Mucosa of rectum (tissue), 2 donors: ENCODE data around the gene LRMDA.
A peak's percentile ranks its signal among the peaks of the same experiment; 100 is the strongest.

Experiments used
- H3K27ac ChIP-seq, 2 donors: one replicate each; pipeline ENCODE4 v1.7.0; 2013; ENCODE audit warnings: inconsistent platforms in 2 of 2, low read depth in 2 of 2, low read length in 2 of 2
- H3K27me3 ChIP-seq, 2 donors: one replicate each; pipeline ENCODE4 v1.7.0; 2013; ENCODE audit warnings: low read length in 2 of 2; ENCODE audit not compliant: control insufficient read depth in 2 of 2, insufficient read depth in 2 of 2
- H3K36me3 ChIP-seq, 2 donors: one replicate each; pipeline ENCODE4 v1.7.0; 2013; ENCODE audit warnings: low read length in 2 of 2; ENCODE audit not compliant: control insufficient read depth in 2 of 2, insufficient read depth in 2 of 2
- H3K4me1 ChIP-seq, 2 donors: one replicate each; pipeline ENCODE4 v1.7.0; 2013; ENCODE audit warnings: low read length in 2 of 2, mild to moderate bottlenecking in 1 of 2; ENCODE audit not compliant: control insufficient read depth in 2 of 2, insufficient read depth in 2 of 2
- H3K4me3 ChIP-seq, 2 donors: one replicate each; pipeline ENCODE4 v1.7.0; 2013; ENCODE audit warnings: low read length in 2 of 2
- H3K9ac ChIP-seq, 2 donors: one replicate each; pipeline ENCODE4 v1.7.0; 2013; ENCODE audit warnings: low read length in 2 of 2, low read depth in 1 of 2, mild to moderate bottlenecking in 1 of 2
- H3K9me3 ChIP-seq, 2 donors: one replicate each; pipeline ENCODE4 v1.7.0; 2013; ENCODE audit warnings: low read length in 2 of 2; ENCODE audit not compliant: control insufficient read depth in 2 of 2
- donor health status: healthy.
- donor health status: Normal muscosa, but diverticular disease.

The LRMDA gene

GRCh38 chr10:75663947-75664664 lies 232.7 kb downstream of the LRMDA start:
- H3K9ac ChIP-seq = no peak overlapping the region
- H3K36me3 ChIP-seq = no peaks in the 10 kb centered on the region
- no peaks in the 10 kb centered on the region for H3K4me1 ChIP-seq
- no peaks in the 10 kb centered on the region for H3K9me3 ChIP-seq
- H3K27ac ChIP-seq = peak overlapping the region in 1 of 2 donors; percentile 50
- no peaks in the 10 kb centered on the region for H3K27me3 ChIP-seq
- H3K4me3 ChIP-seq = no peak overlapping the region

- Histone ChIP-seq H3K27me3 (no peaks in the 10 kb centered on the region), H3K36me3 (no peaks in the 10 kb centered on the region), H3K4me3 (no peak overlapping the region), H3K9ac (no peak overlapping the region), H3K27ac (no peak overlapping the region), H3K9me3 (no peaks in the 10 kb centered on the region), H3K4me1 (no peaks in the 10 kb centered on the region)
Measured at GRCh38 chr10:75664968-75665367, 233.5 kb downstream of the LRMDA start.

GRCh38 chr10:75665707-75666106 lies 234.3 kb downstream of the LRMDA start:
- no peaks in the 10 kb centered on the region for H3K36me3 ChIP-seq
- H3K9ac ChIP-seq = no peak overlapping the region
- no peaks in the 10 kb centered on the region for H3K27me3 ChIP-seq
- no peaks in the 10 kb centered on the region for H3K4me1 ChIP-seq
- no peak overlapping the region for H3K4me3 ChIP-seq
- no peak overlapping the region for H3K27ac ChIP-seq
- no peaks in the 10 kb centered on the region for H3K9me3 ChIP-seq

GRCh38 chr10:75672111-75672671 lies 240.8 kb downstream of the LRMDA start:
- Histone ChIP-seq H3K36me3 (no peaks in the 10 kb centered on the region), H3K4me3 (no peak overlapping the region), H3K9me3 (no peaks in the 10 kb centered on the region), H3K27me3 (no peaks in the 10 kb centered on the region), H3K4me1 (no peaks in the 10 kb centered on the region), H3K27ac (no peak overlapping the region), H3K9ac (no peak overlapping the region)

- Histone ChIP-seq H3K27ac (no peak overlapping the region), H3K27me3 (no peaks in the 10 kb centered on the region), H3K4me3 (no peak overlapping the region), H3K4me1 (no peaks in the 10 kb centered on the region), H3K9me3 (no peaks in the 10 kb centered on the region), H3K9ac (no peak overlapping the region), H3K36me3 (no peaks in the 10 kb centered on the region)
Measured at GRCh38 chr10:75672842-75673241, 241.4 kb downstream of the LRMDA start.

- Histone ChIP-seq H3K36me3 (no peaks in the 10 kb centered on the region), H3K4me1 (no peaks in the 10 kb centered on the region), H3K9me3 (no peaks in the 10 kb centered on the region), H3K27me3 (no peaks in the 10 kb centered on the region), H3K9ac (no peak overlapping the region), H3K27ac (no peak overlapping the region), H3K4me3 (no peak overlapping the region)
Measured at GRCh38 chr10:75677541-75677940, 246.1 kb downstream of the LRMDA start.

GRCh38 chr10:75678527-75678926 lies 247.1 kb downstream of the LRMDA start:
- Histone ChIP-seq H3K36me3 (no peaks in the 10 kb centered on the region), H3K27ac (no peak overlapping the region), H3K9ac (no peak overlapping the region), H3K4me3 (no peak overlapping the region), H3K4me1 (no peaks in the 10 kb centered on the region), H3K9me3 (no peaks in the 10 kb centered on the region), H3K27me3 (no peaks in the 10 kb centered on the region)

- no peaks in the 10 kb centered on the region for H3K9me3 ChIP-seq
- H3K9ac ChIP-seq = no peak overlapping the region
- H3K27me3 ChIP-seq = no peaks in the 10 kb centered on the region
- H3K27ac ChIP-seq = no peak overlapping the region
- H3K4me1 ChIP-seq = no peaks in the 10 kb centered on the region
- H3K36me3 ChIP-seq = no peaks in the 10 kb centered on the region
- no peak overlapping the region for H3K4me3 ChIP-seq
Measured at GRCh38 chr10:75679536-75679935, 248.1 kb downstream of the LRMDA start.

GRCh38 chr10:75681334-75681733 lies 249.9 kb downstream of the LRMDA start:
- Histone ChIP-seq H3K4me3 (no peak overlapping the region), H3K27me3 (no peaks in the 10 kb centered on the region), H3K36me3 (no peaks in the 10 kb centered on the region), H3K4me1 (no peaks in the 10 kb centered on the region), H3K9ac (no peak overlapping the region), H3K27ac (no peak overlapping the region), H3K9me3 (no peaks in the 10 kb centered on the region)

GRCh38 chr10:75682649-75683557 lies 251.5 kb downstream of the LRMDA start:
- H3K4me1 ChIP-seq = no peaks in the 10 kb centered on the region
- H3K9ac ChIP-seq = no peak overlapping the region
- no peak overlapping the region for H3K27ac ChIP-seq
- H3K27me3 ChIP-seq = no peaks in the 10 kb centered on the region
- H3K36me3 ChIP-seq = no peaks in the 10 kb centered on the region
- no peaks in the 10 kb centered on the region for H3K9me3 ChIP-seq
- no peak overlapping the region for H3K4me3 ChIP-seq
